SU-DHL-6 (cell line): ENCODE results near the gene ZNG1F.
"Not testable (repeated sequence)": the region's sequence is repeated elsewhere in the genome, so short reads cannot be mapped to it uniquely, and the experiment has no call there.

Experiments used
- CTCF ChIP-seq: fragments of 200-600 bp; sonication (generic); IDR thresholded peaks from one replicate; pipeline ENCODE4 v1.5.1; 2017; ENCODE audit warnings: antibody characterized with exemption, mild to moderate bottlenecking, low read length, moderate library complexity; ENCODE audit not compliant: insufficient read depth, poor library complexity, severe bottlenecking
- EZH2phosphoT487 ChIP-seq: fragments of 200-600 bp; sonication (generic), shearing (Covaris generic); conservative IDR thresholded peaks from 2 replicates; pipeline ENCODE4 v1.6.1; 2018; ENCODE audit warnings: mild to moderate bottlenecking, antibody characterized with exemption, low read length, moderate library complexity, mixed read lengths

DNA sequence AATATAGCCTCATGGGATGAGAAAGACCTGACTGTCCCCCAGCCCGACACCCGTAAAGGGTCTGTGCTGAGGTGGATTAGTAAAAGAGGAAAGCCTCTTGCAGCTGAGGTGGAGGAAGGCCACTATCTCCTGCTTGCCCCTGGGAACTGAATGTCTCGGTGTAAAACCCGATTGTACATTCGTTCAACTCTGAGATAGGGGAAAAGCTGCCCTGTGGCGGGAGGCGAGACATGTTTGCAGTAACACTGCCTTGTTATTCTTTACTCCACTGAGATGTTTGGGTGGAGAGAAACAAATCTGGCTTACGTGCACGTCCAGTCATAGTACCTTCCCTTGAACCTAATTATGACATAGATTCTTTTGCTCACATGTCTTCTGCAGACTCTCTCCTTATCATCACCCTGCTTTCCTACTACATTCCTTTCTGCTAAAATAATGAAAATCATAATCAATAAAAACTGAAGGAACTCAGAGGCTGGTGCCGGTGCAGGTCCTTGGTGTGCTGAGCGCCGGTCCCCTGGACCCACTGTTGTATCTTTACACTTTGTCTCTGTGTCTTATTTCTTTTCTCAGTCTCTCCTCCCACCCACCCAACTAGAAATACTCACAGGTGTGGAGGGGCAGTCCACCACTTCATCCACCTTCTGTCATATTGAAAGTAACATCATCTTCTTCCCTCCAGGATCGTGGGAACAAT is 83.4 kb downstream of the ZNG1F start:
- not testable (repeated sequence) for TF ChIP-seq CTCF, EZH2phosphoT487
